T-helper 2 cell (primary cell): Measurements from ENCODE around the gene UBTF.

Experiments used
- DNase-seq, 5 experiments: peaks; one replicate each; pipeline versions ENCODE4 v3.0.0 to v3.0.0-alpha.2; 2012 to 2022

The UBTF gene

DNA sequence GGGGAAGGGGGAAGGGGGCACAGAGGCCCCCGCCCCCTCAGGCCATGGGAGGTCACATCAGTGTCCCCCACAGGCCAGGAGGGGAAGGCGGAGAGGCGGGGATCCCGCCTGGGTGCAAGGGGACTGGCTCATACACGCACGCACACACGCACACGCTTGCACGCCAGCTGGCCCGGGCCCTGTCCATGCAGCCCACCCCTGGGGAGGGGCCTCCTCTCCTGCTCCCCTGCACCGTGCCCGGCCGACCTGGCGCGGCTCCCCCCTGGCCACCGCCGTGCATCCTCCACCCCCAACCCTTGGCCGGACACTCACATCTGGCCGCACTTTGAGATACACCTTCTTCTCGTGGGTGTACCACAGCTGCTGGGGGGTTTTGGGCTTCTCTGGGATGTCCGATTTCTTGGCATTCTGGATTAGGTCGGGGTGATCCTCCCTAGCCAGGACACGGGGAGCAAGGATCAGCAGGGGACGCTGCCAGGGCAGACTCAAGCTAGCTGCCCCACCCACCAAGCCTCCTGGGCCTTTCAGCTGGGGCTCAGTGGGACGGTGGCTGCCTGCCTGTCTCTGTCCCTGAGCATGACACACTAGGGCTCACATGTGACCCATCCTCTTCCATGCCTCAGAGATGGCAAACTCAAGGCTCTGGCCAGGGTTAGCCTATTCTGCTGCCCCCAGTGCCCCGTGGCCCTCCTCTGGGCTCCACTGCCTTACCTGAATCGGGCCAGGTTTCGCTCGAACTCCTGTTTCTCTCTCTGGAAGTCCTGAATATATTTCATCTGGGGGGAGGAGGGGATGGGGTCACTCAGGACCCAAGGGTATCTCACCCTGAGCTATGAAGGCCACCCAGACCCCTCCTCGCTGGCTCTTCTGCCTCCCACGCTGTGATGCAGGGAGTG lies 6.7 kb downstream of the UBTF start:
- DNase-seq: no peak

DNA sequence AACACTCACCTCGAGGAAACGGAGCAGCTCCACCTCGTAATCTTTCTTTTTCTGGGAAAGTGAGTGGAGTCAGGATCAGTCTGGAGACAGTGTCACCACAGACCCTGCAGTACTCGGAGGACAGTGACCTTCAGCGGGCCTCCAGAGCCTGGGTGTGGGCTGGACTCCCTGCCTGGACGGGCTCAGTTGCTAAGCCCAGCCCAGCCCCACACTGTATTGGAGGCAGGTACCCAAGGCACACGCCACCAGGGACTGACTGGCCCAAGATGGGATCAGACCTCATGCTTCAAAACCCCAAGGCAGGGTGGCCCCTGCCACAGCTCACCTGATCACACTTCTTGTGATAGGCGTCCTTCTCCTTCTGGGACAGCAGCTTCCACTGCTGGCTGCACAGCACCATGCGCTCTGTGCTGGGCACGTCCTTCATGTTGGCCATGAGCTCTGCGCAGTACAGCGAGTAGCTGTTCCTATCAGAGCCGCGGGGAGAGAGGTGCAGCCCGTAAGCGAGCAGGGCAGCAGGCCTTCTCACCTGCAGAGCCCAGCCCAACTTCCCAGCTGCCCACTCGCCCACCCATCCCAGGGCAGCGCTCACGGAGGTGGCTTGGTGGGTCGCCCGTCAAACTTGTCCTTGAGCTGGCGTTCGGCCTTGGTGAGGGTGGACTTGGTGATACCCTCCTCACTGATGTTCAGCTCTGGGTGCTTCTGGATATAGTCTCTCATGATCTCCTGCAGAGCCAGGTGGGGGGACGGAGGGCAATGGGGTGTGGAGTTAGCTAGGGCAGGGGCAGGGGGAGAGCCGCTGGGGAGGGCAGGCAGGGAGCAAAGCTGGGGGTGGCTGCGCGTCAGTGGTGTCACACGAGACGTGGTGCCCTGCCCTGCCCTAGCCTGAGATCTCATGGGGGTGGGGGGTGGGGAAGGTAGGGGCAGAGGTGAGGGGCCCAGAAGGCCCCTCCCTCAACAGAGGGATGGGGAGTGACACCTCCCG lies 7.9 kb downstream of the UBTF start:
- no peak for DNase-seq

DNA sequence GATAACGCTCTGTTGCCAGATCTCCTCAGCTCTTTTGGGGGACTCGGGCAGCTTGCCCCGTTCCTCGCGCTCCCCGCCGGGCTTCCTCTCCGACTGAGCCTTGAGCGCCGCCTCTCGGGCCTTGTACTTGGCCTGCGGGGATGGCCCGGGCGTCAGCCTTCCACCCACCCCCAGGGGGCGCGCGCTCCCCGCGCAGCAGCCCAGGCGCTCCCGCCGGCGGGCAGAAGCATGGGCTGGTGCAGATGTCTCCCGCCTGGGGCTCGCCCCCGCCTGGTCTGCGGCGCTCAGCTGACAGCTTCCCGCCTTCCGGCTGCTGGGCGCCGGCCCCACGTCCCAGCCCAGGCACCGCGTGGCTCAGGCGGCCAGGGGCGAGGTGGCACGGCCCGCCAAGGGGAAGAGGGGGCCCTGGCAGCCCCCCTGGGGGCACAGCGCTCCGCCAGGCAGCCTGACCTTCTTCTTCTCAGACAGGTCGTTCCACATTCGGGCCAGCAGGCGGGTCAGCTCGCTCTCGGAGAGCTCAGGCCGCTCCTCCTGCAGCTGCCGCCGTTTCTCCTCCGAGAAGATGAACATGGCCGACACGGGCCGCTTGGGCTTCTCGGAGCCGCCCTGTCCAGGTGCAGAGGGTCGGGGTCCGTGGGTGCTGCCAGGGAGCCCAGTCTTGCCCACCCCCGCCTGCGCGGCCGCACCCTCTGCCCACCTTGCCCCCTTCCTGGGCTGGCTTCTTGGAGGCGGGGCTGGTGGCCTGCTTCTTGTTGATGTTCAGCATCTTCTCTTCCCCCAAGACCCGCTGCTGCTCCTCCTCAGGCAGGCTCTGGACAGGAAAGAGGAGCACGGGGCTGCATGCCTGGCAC lies 8.9 kb downstream of the UBTF start:
- DNase-seq: peak; percentile 86 to 92 (median 87)

DNA sequence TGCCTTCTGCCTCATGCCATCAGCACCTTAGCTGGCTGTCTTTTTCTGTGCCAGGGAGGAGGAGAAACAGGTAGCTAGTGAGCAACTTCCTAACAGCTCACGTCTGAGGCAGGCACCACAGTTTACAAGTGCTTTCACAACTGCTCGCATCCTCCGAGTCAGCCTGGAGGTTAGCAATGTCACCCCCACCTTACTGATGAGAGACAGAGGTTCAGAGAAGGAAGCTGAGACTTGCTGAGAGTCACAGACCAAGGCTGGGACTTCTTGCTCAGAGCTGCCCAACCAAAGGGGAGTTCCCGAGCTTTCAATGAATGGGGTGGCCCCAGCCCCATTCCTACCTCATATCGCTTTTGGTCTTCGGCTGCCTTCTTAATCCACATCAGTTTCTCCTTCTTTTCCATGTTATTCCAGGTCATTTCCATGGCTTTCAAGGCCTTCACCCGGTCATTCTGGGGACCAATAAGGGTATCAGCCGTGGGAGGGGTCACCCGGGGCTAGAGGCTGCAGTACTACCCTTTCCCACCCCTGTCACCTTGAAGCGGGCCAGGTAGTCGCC lies 9.6 kb downstream of the UBTF start:
- peak in 2 of 5 experiments; percentile 30 to 69 for DNase-seq

DNA sequence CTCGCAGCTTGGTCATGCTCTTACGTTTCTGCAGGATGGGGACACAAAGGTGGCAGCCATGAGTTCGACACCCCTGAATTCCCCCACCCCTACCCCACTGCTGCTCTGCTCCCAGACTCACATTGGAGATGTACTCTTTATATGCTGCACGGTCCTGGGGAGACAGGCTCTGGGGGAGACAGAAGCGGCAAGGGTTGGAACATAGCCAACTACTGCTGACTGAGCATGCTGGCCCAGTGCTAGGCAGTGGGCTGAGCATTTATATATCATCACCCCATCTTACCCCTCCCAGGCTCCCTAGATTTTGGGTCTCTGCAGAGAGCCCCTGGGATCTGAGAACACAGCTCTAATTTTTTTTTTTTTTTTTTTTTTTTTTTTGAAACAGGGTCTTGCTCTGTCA lies 11.7 kb downstream of the UBTF start:
- no peak for DNase-seq

DNA sequence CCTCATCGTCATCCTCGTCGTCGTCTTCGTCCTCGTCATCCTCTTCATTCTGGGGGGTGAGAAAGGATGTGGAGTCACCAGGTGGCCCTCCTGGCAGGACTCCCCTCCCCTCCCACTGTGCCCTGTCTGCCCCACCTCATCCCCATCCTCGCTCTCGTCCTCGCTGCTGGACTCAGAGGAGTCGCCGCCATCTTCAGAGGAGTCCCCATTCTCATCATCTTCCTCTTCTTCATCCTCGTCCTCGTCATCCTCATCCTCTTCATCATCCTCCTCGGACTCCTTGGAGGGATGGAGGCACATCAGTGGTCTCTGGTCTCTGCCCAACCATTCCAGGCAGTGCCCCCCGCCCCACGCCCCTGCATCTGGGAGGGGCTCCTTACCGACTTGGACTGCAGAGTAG lies 12.2 kb downstream of the UBTF start:
- DNase-seq: no peak

DNA sequence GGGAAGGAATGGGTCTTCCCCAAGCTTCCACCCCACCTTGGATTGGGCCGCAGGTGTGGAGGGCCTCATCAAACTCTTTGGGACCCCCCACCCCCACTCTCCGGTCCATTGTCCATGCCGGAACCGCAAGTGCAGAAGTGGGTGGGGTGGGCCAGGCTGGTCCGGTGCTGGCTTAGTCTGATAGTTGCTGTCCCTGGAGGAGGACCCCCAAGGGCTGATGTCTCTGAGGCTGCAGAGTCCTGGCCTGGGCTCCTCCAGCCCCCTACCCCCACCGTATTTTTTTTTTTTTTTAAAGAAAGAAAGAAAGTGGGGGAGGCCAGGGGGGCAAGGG lies 12.7 kb downstream of the UBTF start:
- DNase-seq: no peak

DNA sequence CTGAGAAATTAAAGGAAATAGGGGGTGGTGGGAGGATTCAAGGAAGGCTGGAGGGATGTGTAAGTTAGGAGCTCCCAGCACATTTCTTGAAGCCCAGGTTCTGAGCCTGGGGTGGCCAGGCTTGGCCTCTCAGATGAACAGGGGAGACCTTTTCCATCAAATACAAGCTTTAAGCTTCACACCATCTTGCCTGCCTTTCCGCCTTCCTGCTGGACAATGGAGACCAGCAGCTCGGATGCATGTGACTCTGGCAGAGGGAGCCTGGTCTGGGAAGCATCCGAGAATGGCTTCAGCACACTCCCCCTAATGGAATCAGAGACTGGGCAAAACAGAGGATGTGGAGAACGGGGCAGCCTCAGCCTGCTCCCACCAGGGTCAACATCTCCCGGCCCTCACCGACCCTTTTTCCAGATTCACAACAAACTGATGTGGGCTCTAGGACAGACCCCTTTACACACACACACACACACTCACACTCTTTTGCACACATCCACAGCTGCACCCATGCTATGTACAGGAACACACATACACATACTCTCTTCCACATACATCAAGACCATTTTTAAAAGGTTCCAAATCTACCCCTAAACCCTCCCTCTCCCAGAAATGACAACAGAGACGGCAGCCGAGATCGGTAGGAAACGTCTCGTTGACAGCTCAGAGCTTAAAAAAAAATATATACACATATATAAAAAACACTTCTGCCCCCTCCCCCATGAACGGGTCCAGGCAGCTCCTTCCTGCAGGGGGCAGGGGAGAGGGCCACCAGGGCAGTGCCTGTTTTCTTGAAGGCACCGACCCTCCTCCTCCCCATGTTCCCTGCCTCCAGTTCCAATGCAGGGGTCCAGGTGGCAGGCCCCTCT lies 13.3 kb downstream of the UBTF start:
- DNase-seq: no peak

DNA sequence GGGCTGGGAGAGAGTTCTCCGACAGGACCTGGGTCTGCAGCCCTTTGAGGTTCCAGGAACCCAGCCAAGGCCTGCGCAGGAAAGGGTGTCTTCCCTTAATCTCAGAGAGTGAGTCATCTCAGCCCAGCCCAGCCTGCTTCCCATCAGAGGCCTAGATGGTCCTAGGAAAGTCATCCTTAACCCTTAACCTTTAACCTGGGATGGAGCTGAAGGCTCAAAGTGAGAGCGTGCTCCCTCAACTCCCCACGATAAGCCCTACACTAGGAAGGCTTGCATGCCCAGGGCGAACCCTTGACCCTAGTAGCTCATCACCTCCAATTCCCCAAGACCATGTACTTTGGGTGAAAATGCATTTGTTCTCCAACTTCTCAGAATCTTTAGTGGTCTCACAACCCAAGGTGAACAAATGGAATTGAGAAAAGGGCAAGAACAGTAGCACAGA lies 15.0 kb downstream of the UBTF start:
- no peak for DNase-seq

DNA sequence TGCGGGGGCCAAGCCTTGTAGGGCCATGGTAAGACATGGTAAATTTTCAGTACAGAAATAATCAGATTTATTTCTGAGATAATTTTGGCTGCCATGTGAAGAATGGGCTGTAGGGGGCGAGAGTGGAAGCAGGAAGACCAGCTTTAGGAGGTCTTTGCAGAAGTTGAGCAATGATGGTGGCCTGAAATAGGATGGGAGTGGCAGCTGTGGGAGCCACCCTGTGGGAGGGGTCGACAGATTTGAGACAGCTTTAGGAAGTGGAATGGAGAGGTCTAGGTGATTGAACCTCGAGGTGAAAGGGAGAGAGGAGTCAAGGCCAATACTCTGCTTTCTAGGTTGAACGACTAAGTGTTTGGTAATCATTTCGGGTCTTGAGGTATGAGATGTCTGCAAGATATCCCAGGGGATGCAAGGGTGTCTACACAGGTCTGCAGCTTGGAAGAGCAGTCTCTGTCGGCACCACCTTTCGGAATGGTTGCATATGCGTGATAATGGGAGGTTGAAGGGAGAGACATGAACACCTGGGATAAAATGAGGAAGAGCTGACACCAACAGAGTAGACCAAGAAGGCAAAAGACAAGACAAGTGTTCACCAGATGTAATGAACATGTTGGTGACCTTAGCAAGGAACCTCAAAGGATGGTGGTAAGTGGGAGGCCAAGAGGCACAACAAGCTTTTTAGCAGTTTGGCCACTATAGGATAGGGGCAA lies 15.6 kb downstream of the UBTF start:
- DNase-seq: peak in 3 of 5 experiments; percentile 34 to 79 (median 45)

DNA sequence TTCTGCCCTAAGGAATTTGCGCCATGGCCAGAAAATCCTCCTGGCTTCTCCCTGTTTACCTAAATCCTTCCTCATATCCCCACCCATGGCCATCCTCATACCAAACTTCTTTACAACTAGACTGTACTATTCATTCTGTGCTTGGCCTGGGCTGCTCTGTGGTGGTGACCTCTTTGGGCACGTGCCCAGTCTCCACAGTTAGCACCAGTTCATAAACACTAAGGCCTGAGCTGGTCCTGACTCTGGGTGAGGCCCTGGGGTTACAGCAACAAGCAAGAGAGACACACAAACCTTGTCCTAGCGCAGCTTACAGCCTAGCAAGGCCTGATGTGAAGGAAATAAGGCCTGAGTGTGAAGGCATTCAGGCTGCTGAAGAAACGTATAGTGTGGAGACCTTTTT lies 16.7 kb downstream of the UBTF start:
- DNase-seq: no peak

DNA sequence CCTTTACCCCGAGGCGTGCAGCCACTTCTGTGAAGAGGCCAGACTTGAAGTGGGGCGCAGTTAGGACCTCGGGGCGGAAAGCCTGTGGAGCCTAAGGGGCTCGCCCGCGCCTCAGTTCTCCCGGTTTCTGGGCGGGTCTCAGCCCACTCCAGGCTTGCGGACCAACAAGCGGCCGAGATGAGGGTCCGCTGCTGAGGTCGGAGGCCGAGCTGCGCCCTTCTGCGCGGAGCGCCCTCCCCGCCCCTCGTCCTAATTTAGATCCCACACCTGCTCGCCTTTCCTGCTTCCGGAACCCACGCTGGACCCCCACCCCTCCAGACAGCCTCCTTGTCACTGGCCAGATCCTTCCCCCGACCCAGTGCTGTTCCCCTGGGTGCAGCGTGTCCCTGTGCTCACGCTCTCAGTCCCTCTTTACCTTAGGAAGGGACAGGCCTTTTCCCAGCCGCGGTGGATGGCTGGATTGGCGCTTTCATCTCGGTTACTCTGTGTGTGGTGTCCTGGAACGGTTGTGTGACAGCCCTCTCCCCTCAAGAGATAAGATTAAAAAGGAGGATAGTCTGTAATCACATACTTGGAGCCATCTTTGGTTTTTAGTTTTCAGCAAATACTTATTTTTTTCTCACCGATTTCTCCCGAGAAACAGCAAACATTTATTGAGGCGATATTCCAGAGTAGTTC lies 18.9 kb downstream of the UBTF start:
- no peak for DNase-seq

DNA sequence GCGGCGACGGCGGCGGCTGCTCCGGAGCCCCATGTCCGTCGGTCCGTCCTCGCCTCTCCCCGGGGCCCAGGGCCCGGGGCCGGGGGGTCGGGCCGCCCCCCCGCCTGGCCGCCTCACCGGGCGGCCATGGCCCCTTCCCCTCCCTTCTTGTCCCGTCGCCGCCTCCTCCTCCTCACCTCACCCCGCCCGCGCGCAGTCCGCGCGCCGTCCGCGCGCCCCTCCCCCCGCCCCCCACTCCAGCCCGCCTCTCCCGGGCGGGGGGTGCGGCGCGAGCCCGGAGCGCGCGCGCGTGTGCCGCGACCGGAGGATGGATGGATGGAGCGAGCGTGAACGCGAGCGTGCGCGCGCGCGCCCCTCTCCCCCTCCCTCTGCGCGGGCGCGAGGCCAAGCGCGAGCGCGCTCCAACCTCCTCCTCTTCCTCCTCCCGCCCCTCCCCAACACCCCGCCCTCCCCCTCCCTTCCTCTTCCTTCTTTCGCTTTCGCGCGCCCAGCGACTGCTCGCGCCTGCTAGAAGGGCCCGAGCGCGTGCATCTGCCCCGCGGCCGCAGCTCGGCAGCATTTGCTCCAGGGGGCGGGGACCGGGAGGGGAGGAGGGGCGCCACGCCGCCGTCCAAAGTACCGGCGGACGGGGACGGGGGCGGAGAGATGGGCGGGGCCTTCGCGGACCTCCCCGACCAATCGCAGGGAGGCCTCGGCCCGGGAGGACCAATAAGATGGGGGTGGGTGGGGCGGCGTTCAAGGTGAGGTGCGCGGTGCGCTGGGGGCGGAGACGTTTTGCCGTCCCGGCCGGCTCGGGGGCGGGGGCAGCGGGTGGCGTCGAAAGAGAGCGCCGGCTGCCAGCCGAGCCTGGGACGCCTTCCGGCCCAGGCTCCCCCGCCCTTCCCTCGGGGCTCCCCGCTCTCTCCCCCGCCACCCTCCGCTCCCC lies 19.7 kb downstream of the UBTF start, which contains the start of gene ATXN7L3:
Gene ATXN7L3, minus strand, starts transcription at position 332 of the 925 bp plus-strand sequence. CDS start 1,814 bp downstream, outside the sequence.
- peak; percentile 96 to 100 (median 99) for DNase-seq

DNA sequence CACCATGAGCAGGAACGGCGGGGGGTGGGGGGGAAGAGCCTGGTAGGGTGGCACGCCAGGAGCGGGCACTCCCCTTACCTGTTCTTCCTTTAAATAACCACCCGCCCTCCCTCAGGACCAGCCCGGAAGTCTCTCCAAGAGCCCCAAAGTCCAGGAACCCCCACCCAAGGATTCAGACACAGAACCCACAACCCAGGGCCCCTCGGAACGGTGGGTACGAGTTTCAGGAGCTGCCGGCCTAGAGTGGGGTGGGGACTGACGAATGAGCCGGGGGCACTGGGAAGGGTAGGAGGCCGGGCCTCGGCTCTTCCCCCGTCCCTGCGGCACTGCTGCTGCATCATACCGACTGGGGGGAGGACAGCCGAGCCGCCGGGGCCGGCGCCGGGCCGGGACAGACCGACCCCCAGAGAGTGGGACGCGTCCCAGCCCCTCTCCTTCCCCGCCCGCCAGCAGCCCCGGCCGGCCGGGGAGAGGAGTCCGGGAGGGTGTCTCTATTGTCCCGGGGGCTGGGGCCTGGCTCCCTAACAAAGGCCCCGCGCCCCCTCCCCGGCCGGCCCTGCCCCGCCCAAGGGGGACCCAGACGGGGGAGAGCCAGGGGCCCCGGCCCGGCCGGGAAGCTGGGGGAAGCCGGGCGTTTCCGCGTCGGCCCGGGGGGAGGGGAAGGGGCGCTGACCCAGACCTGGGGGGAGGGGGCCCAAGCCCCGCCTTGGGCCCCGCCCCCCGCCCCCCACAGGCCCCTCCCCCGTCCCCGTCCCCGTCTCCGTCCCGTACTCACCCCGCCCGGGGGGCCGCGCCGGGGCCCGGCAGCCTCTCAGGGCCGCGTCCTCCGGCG lies 20.5 kb downstream of the UBTF start:
- DNase-seq: peak in 4 of 5 experiments; percentile 40 to 73 (median 51)

DNA sequence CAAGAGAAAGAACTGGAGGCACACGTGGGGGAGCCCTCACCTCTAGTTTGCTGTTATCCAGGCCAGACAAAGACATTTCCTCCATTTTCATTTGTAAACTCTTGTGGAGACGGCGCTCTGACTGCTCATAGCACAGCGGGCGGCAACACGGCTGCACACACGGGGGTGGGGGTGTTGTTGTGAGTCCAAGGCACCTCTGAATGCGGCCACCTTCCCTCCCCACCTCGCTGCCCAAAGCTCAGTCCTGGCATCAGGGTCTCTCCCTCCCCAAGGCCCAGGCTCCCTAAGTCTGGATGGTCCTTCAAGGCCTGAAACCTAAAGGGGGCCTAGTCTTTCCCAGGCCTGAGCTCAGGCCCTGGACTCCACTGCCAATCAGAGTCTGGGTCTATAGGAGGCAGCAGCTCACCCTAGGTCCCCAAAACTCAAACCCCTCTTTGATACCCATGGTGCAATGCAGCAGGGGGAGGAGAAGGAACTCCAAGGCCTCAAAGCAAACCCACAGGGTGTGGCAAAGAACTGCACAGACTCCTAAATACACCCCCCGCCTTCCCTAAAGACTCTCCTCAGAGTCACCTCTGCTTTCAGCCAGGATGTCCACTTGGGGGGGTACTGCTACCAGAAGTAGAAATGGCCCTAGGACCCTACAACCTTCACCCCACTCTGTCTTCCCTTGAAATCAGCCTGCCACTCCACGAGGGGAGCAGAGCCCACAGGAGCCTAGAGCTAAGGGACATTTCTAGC lies 21.3 kb downstream of the UBTF start:
- DNase-seq: peak in 3 of 5 experiments; percentile 29 to 91 (median 41)

DNA sequence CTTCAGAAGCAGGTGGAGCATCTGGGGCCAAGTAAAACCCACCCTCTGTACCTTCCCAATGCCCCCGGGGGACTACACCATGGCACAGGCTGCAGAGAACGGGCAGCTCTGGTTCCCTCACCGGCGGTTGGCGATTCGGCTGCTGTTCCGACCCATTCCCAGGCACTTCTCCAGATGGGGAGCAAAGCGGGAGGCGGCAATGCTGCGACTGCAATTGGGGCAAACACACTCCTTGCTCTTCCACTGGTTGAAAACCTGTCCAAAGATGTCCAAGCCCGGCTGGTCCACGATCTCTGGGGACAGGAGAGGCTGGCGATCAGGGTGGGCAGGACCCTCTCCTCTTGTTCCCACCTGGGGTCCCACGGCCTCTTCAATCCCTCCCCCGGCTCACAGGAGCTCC lies 22.4 kb downstream of the UBTF start:
- DNase-seq: no peak
